G401.6 (cell line): Measurements from ENCODE around the gene ROCK2.

ENCODE experiments used
- FAIRE-seq: peaks from 2 replicates; lab custom pipeline; 2012; peaks lifted over from hg19 to GRCh38; lab: Jason Lieb, UNC

The ROCK2 gene

DNA sequence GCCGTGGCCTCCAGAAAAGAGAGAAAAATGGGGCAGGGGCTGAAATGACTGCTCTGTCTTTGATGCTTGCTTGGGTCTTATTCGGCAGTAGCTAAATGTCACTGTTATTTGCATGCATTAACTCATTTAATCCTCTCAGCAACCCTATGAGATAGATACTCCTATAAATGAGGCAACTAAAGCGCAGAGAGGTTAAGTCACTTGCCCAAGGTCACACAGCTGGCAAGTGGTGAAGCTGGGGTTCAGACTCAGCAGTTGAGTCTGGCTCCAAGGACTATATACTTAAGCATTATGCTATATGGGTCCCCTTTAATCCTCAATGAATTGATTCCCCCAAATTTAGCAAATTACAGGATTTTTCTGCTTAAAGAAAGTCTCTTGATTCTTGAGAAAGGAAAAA is 198.4 kb downstream of the ROCK2 start:
- FAIRE-seq = no peak

DNA sequence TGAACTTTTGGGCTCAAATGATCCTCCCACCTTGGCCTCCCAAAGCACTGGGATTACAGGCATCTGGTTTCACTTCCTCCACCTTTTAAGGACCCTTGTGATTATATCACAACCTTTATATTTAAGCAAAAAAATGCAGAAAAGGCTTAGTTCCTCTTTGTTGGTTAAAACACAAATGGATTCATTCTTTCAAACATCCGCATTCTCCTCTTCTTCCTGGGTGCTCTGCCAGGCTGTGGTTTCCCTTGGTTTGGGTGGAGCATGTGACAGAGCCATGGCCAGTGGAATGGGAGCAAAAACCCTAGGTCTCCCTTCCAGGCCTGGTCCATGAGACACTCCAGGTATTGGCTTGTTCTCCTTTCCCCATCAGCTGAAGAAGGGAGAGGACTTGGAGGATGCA is 199.1 kb downstream of the ROCK2 start:
- no peak for FAIRE-seq

DNA sequence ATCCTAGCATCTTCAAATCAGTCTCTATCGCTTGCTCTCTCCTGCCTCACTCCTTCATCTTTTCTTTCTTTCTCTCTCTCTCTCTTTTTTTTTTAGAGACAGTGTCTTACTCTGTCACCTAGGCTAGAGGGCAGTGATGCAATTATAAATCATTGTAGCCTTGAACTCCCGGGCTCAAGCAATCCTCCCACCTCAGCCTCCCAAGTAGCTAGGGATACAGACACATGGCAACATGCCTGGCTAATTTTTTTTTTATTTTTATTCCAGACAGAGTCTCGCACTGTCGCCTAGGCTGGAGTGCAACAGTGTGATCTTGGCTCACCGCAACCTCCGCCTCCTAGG is 199.7 kb downstream of the ROCK2 start:
- no peak for FAIRE-seq

DNA sequence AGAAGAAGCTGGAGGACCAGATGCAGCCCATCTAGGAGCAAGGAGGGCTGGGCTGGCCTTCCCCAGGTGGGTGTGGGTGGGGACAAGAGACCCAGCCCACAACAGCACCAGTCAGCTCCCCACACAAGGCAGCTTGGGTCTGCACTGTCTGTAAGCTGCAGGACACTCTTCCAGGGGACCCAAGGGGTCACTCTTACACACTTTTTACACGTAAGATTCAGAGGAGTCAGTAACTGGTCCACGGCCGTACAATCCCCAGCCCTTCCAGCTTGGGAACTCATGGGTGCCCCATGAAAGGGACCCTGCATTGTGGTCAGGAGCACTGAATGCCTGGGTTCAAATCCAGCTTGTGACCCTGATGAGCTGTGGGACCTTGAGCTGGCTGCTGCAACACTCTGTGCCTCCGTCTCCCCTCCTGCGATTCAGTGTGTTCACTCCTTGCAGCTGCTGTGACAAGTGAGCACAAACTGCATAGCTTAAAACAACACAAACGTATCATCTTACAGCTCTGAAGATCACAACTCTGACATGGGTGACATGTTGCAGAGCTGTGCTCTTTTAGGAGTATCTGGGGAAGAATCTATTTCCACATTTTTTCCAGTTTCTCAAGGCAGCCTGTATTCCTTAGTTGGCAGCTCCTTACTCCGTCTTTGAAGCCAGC is 200.2 kb downstream of the ROCK2 start:
- FAIRE-seq = no peak

DNA sequence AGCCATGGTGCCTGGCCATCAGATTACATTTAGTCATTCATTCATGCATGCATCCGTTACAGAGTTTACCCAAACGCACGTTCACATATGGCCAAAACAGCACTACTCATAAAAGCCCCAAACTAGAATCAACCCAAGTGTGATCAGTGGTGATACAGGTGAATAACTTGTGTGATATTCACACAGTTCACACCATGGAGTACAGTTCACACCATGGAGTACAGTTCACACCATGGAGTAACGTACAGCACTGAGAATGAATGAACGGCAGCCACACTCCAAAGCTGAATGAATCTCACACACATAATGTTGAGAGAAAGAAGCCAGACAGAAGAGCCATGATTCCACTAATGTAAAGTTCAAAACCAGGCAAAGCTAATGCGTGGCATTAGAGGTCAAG is 201.4 kb downstream of the ROCK2 start:
- no peak for FAIRE-seq

DNA sequence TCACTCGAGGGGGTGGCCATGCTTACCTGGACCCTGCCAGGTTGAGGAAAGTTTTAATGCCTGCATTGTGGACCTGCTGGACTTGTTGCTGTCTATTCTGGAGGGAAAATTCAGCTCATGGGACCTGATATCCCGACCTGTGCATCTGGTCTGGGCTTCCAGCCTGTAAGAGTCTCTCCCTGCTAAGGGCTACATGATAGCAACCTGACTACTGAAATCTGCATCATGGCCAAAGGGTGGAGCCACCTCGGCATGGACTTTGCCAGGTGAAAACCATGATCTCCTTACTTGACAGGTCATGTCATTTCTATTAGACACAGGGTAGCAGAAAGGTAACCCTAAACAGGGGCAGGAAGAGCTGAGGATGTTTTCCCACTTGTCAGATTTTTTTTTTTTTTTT is 202.1 kb downstream of the ROCK2 start:
- no peak for FAIRE-seq

DNA sequence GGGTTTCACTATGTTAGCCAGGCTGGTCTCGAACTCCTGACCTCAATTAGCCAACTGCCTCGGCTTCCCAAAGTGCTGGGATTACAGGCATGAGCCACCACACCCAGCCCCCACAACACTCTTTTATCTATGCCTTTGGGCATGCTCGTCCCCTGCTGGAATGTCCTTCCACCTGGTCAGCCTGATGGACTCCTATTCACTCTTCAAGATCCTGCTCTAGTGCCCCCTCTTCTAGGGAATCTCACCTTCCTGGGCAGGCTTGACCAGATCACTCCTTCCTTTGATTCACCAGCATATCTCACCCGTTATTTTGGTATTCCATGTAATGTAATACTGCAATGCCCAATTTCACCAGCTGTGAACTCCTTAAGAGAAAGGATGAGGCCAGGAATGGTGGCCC is 203.1 kb downstream of the ROCK2 start:
- no peak for FAIRE-seq

DNA sequence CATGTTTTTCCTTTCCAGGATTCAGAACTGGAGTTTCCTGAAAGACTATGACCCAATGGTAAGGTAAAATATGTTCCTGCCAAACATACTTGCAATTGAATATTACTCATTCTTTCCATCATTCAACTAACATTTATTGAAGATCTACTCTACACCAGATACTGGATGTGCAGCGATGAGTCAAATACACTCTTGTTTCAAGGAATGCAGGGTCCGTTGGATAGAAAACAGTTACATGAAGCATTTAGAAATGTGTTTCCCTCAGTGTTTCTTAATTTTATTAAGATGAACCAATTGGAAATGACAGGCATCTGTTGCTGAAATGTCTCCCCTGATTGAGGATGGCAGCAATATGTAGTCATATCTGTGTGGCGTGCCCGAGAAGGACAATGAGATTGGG is 203.9 kb downstream of the ROCK2 start:
- FAIRE-seq = no peak

DNA sequence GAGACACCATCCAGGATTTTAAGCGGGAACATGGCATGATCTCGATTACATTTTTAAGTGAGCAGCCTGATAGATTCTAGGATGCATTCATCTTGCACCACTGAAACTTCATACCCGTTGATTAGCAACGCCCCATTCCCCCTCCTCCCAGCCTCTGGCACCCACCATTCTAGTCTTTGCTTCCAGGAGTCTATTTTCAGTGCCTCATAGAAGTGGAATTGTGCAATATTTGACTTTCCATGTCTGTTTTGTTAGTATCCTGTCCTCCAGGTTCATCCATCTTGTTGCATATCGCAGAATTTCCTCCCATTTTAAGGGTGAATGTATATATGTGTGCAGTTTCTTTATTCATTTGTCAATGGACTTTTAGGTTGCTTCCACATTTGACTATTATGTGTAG is 210.1 kb downstream of the ROCK2 start:
- FAIRE-seq = no peak

DNA sequence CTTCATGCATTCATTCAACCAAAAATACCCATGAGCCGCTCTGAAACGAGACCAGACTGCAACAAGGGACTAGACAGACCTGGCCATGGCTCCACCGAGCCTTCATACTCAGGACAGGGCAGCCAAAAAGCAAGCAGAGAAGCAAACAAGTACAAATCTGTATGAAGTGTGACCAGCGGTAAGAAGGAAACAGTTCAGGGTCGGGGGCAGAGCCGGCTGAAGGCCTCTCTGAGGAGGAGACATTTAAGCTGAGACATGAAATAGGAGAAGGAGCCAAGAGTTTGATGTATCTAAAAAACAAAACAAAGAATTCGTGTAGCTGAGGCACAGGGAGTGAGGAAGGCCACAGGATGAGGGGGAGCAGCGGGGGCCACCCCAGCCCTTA is 210.5 kb downstream of the ROCK2 start:
- no peak for FAIRE-seq

DNA sequence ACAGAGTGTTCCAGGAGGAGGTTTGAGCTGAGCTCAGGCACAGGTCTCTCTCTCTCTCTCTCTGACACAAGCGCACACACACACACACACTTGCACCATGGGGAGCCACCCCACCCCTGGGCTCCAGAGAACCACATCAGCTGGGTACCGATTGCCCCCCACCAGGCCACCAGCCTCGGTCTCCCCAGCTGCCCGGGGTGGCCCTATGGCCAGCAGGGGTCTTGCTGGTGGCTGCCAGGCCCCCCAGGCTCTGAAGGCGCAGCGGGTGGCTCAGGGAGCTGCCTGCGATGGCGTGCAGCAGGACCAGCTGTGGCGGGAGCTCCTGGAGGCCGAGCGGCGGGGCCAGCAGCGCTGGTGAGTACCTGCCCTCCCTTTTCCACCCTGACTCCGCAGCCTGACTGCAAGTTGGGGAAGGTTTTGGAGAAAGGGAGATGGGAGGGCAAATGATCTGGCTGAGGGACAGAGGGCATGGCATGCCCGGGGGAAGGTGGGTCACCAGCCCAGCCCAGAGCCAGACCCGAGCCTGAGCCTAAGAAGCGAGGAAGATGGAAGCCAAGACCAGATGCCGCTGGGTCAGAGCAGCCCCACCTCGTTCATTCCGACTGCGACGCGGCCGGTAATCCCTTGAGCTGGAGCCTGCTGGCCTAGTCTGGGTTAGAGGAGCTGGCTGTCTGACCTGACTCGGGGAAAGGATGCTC is 211.0 kb downstream of the ROCK2 start:
- FAIRE-seq = no peak

DNA sequence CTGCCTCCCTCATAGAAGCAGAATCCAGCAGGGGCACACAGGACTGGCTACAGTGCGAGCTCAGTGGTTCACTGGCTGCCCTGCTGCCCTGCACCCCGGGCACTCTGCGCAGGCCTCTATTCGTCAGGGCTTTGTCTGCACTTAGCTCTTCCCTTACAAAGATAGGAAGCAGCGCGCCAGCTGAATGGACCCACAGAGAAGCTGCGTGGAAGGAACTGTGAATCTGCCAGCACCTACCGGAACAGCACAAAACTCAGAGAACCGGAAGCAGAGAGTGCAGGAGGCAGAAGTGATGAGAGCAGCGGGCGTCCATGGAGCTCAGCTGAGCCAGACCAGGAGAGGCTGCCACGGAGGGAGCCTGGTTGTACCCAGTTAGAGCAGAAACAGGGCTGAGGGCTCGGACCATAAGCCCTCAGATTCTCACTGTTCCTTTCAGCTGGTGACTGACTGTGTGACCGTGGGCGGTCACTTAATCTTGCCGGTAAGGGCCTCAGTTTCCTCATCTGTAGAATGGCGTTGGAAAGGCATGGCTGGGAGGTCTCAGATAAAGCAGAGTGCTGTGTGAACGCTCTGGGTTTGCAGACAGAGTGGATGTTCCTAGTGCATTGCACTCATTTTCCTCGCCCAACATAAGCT is 212.3 kb downstream of the ROCK2 start:
- FAIRE-seq = no peak

DNA sequence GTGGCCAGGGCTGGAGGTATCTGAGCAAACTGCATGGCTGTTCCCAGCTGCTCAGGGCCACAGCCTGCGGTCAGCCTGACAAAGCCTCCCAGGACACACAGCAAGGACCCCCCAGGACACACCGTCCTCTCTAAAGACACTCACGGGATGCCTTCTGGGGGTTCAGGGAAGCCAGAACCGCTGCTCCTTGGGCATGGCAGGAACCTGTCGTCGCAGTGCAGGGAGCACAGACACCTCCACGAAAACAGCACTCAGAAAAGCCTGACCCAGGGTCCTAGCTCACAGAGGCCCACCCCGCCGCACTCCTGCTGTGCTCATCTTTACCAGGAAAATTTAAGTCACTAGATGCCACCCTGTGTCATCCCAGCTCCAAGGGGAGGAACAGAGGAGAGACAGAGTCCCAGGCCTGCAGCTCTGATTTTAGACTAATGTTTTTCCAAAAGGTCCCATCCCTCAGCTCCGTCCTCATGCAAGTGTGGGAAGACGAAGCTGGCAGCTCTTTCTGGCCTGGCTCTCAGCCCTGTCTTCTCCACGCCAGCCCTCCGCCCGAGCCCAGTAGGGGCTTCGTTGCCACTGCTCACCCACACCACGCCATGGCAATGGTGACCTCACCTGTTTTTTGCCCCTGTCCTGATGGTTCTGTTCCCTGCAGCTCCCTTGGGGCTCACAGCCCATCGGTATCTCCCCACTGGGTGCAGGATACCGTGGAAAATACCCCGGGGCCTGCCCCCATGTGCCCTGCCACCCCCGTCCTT is 213.1 kb downstream of the ROCK2 start:
- no peak for FAIRE-seq
